ENCODE data around the gene NCOA7. TPM values are rescaled to one million over a fixed set of nuclear protein-coding genes. Genes with fewer than 3 reads are reported as not detected.
"Not testable (repeated sequence)": the region's sequence is repeated elsewhere in the genome, so short reads cannot be mapped to it uniquely, and the experiment has no call there.

NCOA7 gene
- total RNA-seq, 2 donors from 2014 or later, result 11.4 to 15.2 TPM

GRCh38 chr6:125910527-125910926 is 119.8 kb downstream of the NCOA7 start:
- H3K4me3 ChIP-seq (ENCODE audit: low read length), result no peak overlapping the region
- H3K27me3 Mint-ChIP-seq (ENCODE audit: insufficient read depth), result no peaks in the 10 kb centered on the region
- H3K4me3 Mint-ChIP-seq, result no peak overlapping the region
- TF ChIP-seq, protein P1, sequence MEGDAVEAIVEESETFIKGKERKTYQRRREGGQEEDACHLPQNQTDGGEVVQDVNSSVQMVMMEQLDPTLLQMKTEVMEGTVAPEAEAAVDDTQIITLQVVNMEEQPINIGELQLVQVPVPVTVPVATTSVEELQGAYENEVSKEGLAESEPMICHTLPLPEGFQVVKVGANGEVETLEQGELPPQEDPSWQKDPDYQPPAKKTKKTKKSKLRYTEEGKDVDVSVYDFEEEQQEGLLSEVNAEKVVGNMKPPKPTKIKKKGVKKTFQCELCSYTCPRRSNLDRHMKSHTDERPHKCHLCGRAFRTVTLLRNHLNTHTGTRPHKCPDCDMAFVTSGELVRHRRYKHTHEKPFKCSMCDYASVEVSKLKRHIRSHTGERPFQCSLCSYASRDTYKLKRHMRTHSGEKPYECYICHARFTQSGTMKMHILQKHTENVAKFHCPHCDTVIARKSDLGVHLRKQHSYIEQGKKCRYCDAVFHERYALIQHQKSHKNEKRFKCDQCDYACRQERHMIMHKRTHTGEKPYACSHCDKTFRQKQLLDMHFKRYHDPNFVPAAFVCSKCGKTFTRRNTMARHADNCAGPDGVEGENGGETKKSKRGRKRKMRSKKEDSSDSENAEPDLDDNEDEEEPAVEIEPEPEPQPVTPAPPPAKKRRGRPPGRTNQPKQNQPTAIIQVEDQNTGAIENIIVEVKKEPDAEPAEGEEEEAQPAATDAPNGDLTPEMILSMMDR (conservative IDR thresholded peaks at IDR 0.05), result no peak
- no peak overlapping the region for H3K27ac Mint-ChIP-seq
- H3K9ac ChIP-seq (ENCODE audit: extremely low read depth, low read length, poor library complexity, severe bottlenecking), result no peak overlapping the region
- H3K4me1 Mint-ChIP-seq, result no peaks in the 10 kb centered on the region
- H3K27ac ChIP-seq (ENCODE audit: low read depth, low read length), result no peak overlapping the region
- no peaks in the 10 kb centered on the region for H3K9me3 Mint-ChIP-seq
- no peaks in the 10 kb centered on the region for H3K27me3 ChIP-seq (ENCODE audit: control insufficient read depth, insufficient read depth, low read length, poor library complexity, severe bottlenecking)
- H3K9me3 ChIP-seq (ENCODE audit: control insufficient read depth, low read length), result no peaks in the 10 kb centered on the region
- H3K36me3 Mint-ChIP-seq (ENCODE audit: low read depth), result no peaks in the 10 kb centered on the region
- H3K4me1 ChIP-seq (ENCODE audit: control insufficient read depth, insufficient read depth, low read length), result no peaks in the 10 kb centered on the region
- DNase-seq, result no peak
- 80 to 93% methylated on average over 1 to 3 of the region's 3 CpGs for whole genome bisulfite sequencing, 2 experiments (ENCODE audit: insufficient coverage in 1 of 2, insufficient read length in 1 of 2)
- H3K36me3 ChIP-seq (ENCODE audit: control insufficient read depth, insufficient read depth, low read length), result no peaks in the 10 kb centered on the region

- WGBS, 2 experiments (ENCODE audit: insufficient coverage in 1 of 2, insufficient read length in 1 of 2), result 89 to 94% methylated on average over 3 to 4 of the region's 4 CpGs
- H3K27me3 ChIP-seq (ENCODE audit: control insufficient read depth, insufficient read depth, low read length, poor library complexity, severe bottlenecking); H3K36me3 Mint-ChIP-seq (ENCODE audit: low read depth); H3K27ac ChIP-seq (ENCODE audit: low read depth, low read length); H3K4me1 ChIP-seq (ENCODE audit: control insufficient read depth, insufficient read depth, low read length); H3K9me3 ChIP-seq (ENCODE audit: control insufficient read depth, low read length); H3K4me3 Mint-ChIP-seq; H3K9me3 Mint-ChIP-seq; DNase-seq; H3K9ac ChIP-seq (ENCODE audit: extremely low read depth, low read length, poor library complexity, severe bottlenecking); H3K27ac Mint-ChIP-seq; H3K4me3 ChIP-seq (ENCODE audit: low read length); H3K36me3 ChIP-seq (ENCODE audit: control insufficient read depth, insufficient read depth, low read length); H3K27me3 Mint-ChIP-seq (ENCODE audit: insufficient read depth); H3K4me1 Mint-ChIP-seq: not testable (repeated sequence)
Observed at GRCh38 chr6:125911051-125911451, 120.3 kb downstream of the NCOA7 start.

DNA sequence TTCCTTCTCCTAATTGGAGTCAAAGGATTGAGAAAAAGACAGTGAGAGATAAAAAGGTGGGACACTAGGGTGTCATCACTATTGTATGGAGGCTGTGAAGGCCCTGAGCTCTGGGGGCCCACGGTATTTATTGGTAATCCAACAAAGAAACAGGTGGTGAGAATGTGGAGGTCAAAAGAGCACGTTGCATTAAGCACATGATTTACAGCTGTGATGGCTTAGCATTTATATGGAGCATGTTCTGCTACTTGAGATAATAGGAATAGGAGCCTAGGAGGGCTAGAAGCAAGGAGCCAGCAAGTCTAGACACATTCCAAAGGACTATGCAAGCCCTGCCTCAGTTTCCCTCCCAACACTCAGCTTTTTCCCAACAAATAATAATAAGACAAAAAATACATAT is 121.7 kb downstream of the NCOA7 start:
- H3K4me1 Mint-ChIP-seq; H3K36me3 Mint-ChIP-seq (ENCODE audit: low read depth); H3K27ac Mint-ChIP-seq; H3K36me3 ChIP-seq (ENCODE audit: control insufficient read depth, insufficient read depth, low read length); H3K9ac ChIP-seq (ENCODE audit: extremely low read depth, low read length, poor library complexity, severe bottlenecking); H3K27me3 Mint-ChIP-seq (ENCODE audit: insufficient read depth); H3K27me3 ChIP-seq (ENCODE audit: control insufficient read depth, insufficient read depth, low read length, poor library complexity, severe bottlenecking); H3K9me3 ChIP-seq (ENCODE audit: control insufficient read depth, low read length); H3K4me3 Mint-ChIP-seq; H3K4me1 ChIP-seq (ENCODE audit: control insufficient read depth, insufficient read depth, low read length); H3K4me3 ChIP-seq (ENCODE audit: low read length); H3K9me3 Mint-ChIP-seq; H3K27ac ChIP-seq (ENCODE audit: low read depth, low read length); DNase-seq: not testable (repeated sequence)
- WGBS, 2 experiments (ENCODE audit: insufficient coverage in 1 of 2, insufficient read length in 1 of 2), result 79 to 95% methylated on average over 2 of the region's 2 CpGs

GRCh38 chr6:125913145-125913544 is 122.4 kb downstream of the NCOA7 start:
- no peaks in the 10 kb centered on the region for H3K27me3 Mint-ChIP-seq (ENCODE audit: insufficient read depth)
- no peak overlapping the region for H3K27ac ChIP-seq (ENCODE audit: low read depth, low read length)

More at GRCh38 chr6:125913145-125913544, 122.4 kb downstream of the NCOA7 start:
- Mint-ChIP-seq H3K4me3 (no peak overlapping the region), H3K27ac (no peak overlapping the region), H3K9me3 (no peaks in the 10 kb centered on the region), H3K4me1 (peaks cover 8% of the 10 kb centered on the region), H3K36me3 (ENCODE audit: low read depth) (no peaks in the 10 kb centered on the region)
- Histone ChIP-seq H3K4me1 (ENCODE audit: control insufficient read depth, insufficient read depth, low read length) (peaks cover 2% of the 10 kb centered on the region), H3K9ac (ENCODE audit: extremely low read depth, low read length, poor library complexity, severe bottlenecking) (no peak overlapping the region), H3K4me3 (ENCODE audit: low read length) (no peak overlapping the region), H3K36me3 (ENCODE audit: control insufficient read depth, insufficient read depth, low read length) (no peaks in the 10 kb centered on the region), H3K9me3 (ENCODE audit: control insufficient read depth, low read length) (no peaks in the 10 kb centered on the region), H3K27me3 (ENCODE audit: control insufficient read depth, insufficient read depth, low read length, poor library complexity, severe bottlenecking) (no peaks in the 10 kb centered on the region)
- DNase-seq, result no peak
- TF ChIP-seq, protein P1 (conservative IDR thresholded peaks at IDR 0.05), result no peak
- WGBS, 2 experiments (ENCODE audit: insufficient coverage in 1 of 2, insufficient read length in 1 of 2), result 100% methylated on average over 1 of the region's 1 CpG; no CpG with 5 or more reads in 1 of the 2 experiments
